Left forelimb (tissue), 1 donor: Measurements from ENCODE around the gene EMC8.
"Not testable (repeated sequence)": the region's sequence is repeated elsewhere in the genome, so short reads cannot be mapped to it uniquely, and the experiment has no call there.

Source experiments
- DNase-seq: peaks from one replicate; pipeline ENCODE4 v3.0.0-alpha.2; 2018; ENCODE audit warnings: low spot score

EMC8 gene

DNA sequence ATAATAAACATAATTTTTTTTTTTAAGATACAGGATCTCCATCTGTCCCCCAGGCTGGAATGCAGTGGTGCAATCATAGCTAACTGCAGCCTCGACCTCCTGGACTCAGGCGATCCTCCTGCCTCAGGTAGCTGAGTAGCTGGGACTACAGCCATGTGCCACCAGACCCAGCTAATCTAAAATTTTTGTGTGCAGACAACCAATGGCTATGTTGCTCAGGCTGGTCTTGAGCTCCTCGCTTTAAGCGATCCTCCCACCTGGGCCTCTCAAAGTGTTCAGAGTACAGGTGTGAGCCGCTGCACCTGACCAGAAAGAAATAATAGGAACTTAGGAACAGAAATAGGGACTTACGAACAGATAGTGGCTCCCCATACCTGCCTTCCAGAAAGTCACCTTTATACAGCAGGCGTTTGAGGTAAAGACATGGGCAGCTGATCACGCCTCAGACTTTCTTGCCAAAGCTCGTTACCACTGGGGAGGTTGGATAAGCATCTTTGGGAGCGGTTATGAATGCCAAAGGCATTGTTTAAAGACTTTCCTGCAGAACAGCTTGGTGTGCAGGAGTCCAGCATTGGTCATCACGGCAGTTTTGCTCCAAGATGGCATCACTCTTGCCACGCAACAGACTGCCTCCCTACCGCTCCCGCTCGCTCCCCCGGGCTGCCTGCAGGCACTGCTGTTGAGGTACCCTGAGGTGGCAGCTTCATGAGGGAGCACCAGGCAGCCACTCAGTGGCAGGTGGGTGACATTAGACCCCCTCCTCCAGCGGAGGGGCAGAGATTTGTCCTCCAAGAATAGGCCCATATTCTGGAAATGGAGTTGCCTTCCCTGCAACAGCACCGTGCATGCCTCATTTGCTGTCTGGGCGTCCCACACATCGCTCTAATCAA, 13.7 kb upstream of the EMC8 start:
- DNase-seq, result no peak

DNA sequence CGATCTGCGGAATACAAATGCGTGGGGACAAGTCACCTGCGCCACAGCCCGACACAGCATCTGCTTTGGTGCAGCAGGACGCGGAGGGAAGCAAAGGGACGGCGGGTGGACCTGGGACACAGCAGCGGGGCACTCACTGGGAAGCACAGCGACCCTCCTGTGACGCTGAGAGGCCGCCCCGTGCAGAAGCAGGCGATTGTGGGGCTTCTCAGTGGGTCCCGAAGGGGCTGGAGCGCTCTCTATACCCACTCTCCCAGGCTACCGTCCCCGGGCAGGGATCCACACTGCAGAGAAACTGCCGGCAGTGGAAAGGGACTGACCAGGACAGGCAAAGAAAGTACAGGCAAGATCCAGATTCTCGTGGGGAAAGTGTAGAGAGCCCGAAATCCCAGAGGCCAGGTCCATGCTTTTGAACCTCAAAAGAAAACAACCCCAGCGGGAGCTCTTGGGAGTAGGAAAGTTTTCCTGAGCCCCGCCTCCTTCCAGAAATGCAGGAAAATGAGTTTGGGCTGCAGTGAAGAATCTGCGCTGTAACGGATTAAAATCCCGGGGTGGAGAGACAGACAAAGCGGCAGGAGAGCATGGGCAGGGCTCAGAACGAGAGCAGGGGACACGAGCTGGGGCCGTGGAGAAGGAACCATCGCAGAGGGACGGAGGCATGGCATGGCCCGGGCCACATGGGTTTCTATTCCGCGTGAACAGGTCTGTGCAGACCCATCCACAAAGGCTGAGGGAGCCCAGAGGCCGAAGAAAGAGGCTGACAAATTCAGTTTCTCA, 12.9 kb upstream of the EMC8 start:
- DNase-seq, result no peak

DNA sequence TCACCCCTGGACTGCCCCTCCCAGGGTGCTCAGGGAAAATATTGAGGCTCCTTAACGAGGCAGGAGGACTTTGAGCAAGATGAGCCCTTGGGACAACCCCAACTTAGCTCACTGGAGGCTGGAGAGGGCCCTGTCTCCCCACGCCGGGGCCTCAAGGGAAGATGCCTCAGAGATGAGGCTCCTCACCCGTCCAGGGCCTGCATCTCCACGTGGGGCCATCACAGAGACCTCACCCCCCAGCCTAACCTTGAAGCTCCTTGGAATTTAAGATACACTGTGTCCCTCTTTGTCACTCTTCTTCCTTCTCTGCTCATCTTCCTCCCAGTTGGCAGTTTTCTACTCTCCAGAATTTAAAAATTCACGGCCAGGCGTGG, 11.4 kb upstream of the EMC8 start:
- DNase-seq, result no peak

DNA sequence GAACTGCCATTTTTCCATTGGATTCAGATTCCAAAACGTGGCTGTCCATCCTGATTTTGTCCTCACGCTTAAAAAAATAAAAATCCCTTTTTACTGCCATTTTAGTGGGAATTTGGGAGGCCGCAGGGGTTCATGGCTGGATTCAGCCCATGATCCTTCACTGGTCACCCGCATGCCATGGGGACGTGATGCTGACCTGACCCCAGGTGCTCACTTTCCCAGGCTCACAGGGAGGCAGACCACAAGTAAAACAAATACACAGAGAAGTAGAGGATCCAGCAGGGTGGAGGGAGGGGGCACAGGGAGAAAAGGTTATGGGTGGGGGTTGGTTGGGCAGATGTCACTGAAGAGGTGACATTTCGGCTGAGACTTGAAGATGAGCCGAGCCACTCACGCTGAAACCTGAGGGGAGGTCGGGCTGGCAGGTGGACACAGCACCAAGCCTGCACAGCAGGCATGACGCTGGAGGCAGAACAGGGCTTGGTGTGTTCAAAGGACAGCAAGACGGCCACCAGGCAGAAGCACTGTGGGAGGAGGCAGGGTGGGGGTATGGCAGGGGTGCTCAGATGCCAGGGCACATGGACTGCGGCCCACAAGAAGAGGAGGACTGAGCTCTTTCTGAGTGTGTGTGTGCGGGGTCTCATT, 10.9 kb upstream of the EMC8 start:
- DNase-seq, result no peak

DNA sequence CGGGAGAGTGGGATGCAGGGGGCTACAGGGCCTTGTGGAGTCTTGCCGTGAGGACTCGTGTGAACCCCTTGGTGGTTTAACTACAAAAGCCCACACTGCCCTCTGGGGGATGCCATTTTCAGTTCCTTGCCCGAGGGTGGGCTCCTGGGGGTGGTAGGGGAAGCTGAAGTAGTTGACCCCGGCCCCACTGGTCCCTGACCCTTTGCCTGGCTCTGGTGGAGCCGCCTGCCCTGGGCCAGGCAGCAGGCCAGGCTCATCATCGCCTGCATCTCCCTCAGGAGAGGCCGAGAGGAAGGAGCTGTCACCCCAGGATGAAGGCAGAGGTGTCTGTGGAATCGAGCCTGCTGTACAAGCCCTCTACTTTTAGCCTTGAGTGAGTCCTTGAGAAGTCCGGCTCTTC, 10.3 kb upstream of the EMC8 start:
- DNase-seq, result no peak

DNA sequence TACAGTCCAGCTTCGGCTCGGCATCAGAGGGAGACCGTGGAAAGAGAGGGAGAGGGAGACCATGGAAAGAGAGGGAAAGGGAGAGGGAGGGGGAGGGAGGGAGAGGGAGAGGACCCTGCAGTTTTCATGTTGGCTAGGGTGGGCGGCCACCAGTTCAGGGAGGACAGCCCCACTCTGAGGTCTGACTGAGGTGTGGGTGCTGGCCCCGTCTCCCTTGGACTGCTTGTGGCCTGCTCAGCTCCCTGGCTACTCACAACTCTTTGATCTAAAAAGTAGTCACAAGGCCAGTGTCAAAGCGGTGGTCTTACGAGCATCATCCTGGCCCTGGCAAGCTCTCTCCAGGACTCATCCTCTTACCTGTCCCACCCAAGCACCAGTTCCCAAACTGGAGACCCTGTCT, 9.6 kb upstream of the EMC8 start:
- DNase-seq, result no peak

DNA sequence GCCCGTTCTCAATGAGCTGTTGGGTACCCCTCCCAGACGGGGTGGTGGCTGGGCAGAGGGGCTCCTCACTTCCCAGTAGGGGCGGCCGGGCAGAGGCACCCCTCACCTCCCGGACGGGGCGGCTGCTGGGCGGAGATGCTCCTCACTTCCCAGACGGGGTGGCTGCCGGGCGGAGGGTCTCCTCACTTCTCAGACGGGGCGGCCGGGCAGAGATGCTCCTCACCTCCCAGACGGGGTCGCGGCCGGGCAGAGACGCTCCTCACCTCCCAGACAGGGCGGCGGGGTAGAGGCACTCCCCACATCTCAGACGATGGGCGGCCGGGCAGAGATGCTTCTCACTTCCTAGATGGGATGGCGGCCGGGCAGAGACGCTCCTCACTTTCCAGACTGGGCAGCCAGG, 8.8 kb upstream of the EMC8 start:
- DNase-seq, result not testable (repeated sequence)

DNA sequence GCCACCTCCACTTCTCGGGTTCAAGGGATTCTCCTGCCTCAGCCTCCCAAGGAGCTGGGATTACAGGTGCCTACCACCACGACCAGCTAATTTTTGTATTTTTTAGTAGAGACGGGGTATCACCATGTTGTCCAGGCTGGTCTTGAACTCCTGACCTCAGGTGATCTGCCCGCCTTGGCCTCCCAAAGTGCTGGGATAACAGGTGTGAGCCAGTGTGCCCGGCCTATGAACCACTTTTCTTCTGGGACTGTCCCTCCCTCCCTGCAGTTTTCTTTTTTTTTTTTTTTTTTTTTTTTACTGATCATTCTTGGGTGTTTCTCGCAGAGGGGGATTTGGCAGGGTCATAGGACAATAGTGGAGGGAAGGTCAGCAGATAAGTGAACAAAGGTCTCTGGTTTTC, 8.0 kb upstream of the EMC8 start:
- DNase-seq, result not testable (repeated sequence)

DNA sequence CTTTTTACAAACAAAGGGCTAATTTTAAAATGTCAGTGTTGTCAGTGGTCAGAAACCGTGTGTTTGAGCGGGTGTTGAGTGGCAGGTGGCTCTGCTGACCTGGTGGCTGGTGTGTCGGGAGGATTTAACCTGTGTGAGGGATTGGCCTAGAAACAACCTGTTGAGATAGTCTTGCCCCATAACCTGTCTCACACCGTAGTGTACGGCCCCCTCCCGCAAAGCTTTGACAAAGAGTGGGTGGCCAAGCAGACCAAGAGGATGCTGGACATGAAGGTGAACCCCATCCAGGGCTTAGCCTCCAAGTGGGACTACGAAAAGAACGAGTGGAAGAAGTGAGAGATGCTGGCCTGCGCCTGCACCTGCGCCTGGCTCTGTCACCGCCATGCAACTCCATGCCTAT, 7.2 kb upstream of the EMC8 start:
- no peak for DNase-seq

DNA sequence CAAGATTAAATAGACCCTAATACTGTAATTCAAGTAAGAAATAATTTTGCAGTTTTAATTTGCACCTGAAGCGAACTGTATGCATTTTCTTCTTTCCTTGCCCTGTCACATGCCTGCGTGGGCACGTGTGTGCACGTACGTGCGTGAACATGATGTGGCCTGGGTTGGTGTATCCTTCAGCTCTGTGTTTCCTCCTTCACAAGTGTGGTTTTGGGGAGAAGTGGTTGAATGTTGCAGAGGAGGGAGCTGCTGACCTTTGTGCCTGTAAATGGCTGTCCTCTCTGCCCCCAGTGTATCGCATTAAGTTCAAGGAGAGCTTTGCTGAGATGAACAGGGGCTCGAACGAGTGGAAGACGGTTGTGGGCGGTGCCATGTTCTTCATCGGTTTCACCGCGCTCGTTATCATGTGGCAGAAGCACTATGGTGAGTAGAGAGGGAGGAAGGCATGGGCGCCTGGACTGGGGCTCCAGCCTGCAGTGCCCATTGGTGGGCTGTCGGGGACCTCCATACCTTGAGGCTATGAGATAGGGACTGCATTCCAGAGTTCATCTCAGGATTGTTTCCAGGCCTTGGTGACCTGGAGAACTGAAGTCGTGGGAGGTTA, 6.2 kb upstream of the EMC8 start:
- no peak for DNase-seq

DNA sequence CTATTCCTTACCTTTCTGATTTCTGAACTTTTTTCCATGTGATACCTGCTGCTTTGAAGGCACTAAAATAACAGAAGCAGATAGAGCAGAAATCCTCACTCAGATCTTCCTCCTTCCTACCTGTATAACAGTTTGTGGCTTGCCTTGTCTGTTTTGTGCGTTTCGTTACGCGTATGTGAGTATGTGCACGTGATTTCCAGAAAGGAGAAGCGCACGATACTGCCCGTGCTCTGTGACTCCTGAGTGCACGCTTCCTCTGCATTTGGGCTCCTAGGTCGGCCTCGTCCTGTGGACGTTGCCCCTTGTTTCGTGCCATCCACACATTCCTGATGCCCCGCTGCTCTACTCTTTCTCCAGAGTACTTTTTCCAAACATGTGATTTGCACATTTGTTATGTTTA, 4.2 kb upstream of the EMC8 start:
- DNase-seq, result no peak

DNA sequence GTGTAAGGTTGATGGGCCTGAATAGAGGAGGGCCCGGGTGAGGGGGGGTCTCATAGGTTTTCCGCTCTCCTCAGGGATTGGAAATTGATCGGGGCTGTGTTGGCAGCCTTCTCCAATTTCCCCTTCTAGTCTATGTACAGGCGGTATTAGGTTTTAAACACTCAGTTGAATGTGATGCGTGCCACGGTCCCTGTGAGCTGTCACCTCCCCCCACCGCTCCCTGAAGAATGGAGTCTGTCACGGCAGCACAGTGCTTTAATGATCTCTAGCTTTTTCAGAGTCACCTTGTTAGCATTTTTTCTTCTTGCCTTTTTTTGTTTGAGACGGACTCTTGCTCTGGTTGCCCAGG, 951 bp upstream of the EMC8 start:
- DNase-seq, result no peak

DNA sequence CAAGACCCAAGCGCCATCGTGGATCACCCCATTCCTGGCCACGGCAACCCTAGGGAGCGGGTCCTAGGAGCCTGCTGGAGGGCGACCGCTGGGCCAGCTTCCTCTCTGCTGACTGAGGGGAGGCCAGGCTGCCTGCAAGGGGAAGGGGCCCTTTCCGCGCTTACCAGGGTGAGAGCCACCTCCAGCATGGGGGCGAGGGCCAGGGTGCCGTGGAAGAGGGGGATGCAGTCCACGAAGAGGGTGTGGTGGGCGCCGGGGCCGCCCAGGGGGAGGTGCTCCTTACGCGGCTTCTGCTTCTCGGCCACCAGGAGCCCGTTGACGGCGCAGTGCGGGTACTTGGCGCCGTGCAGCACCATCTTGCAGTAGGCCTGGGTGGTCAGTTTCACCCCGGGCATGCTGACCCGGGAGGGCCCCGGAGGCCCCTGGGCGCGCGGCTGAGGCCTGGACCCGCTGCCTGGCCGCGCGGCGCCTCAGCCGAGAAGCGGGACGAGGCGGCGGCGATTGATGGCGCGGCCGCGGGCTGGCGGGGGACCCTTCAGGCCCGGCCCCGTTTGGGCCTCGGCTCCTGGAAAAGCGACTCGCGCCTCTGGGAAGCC, 345 bp downstream of the EMC8 start:
- peak; percentile 70 for DNase-seq

DNA sequence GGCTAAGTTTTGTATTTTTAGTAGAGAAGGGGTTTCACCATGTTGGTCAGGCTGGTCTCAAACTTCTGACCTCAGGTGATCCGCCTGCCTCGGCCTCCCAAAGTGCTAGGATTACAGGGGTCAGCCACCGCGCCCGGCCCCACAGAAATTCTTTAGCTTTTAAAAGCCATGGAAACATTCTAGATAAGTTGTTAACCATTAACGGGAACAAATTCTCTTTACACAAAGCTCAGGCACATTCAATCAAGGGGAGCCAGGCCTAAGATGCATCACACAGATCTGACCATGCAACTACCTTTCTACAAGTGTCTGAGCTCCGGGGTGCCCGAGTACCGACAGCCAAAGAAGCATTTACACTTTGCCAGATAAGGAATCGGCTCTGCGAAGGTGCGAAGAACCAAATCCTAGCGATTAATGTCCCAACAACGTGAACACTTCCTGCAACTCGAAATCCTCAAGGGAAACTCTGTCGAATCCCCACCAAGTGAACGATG, 1.0 kb downstream of the EMC8 start:
- no peak for DNase-seq

DNA sequence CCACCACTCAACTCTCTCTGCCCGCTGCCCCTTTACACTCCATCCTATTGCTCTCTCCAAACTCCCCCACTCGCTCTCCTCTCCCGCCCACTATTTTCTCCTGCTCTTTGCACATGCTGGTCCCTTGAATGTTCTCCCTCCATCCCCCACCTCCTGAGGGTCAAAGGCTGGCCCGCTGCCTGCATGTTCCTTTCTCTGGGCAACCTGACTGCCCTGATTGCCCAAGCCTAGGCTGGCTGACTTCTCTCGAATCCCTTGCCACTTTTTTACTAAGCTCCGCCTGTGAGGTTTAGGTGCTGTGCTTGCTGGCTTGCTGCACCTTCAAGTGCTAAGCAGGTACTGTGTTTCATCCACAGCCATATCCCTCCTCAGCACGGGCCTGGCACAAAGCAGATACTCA, 2.7 kb downstream of the EMC8 start:
- no peak for DNase-seq

DNA sequence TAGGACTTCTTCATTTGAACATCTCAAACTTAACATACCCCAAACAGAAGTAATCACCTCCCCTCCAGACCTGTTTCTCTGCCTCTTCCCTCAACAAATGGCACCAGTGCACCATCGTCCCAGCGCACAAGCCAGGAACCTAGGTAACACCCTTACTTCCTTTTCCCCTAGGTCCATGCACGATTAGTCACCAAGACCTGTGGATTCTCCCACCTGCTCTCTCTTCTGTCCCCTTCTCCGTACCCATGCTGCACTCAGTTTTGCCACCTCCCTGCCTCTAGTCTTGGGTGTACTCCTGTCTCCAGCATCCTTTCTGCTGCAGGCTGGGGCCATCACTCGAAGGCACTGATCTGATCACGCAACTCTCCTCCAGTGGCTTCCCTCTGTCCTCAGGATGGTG, 3.2 kb downstream of the EMC8 start:
- no peak for DNase-seq

DNA sequence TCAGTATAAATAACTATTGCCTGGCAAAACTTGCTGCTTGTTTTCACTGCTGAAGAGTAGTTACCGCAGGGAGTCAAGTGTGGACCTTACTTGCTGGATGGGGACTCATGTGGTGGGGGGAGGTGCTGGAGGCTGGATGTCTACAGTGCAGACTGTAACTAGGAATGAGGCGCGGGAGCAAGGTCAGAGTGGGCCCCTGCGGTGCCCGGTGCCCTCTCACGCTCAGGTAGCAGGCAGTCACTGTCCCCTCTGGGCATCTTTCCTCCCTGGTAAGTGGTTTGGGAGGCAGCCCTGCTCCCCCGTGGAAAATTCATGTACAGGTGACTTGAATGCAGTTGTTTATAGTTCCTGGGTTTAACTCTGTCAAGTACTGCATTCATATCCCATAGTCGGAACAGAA, 4.6 kb downstream of the EMC8 start:
- no peak for DNase-seq

DNA sequence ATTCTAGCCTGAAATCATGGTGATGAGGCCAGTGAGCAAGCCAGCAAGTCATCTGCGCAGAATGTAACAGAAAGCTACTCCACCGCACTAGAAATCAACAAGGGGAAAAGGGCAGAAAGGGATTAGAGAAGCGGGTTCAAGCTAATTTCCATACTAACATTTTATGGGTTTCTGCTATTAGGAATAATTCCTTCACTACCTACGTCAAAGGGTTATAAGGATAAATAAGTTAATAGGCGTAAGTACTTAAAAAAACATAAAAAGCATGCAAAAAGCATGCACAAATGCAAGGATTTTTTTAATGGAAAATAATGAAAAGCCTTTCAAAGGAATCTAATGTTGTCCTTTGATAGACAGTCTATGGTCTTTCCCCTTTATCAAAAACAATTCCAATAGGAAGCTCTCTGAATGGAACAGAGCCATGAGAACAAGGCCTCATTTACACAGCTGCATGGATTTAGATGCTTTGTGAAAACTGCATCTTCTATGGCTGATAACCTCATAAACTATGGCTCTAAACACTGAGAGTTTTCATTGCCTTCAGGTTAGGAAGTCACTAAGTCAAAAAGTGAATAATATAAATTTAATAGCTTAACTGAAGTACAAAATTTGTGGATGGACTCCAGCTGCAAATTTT, 5.6 kb downstream of the EMC8 start:
- no peak for DNase-seq

DNA sequence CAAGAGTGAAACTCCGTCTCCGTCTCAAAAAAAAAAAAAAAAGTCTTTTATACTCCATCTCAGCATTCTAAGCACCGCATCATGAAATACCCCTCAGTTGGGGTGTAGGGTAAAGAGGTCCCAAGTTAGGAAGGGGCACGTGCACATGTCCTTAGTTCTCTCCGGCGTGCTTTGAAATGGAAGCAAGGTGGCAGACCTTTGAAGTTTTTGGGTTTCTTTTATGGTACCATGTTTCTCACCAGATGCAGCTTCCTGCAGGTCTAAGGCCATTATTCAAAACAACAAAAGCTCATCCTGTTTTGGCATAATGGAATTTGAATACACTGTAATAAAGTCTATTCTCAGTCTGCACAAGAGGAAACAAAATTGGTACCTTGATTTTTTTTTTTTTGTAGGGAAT, 9.6 kb downstream of the EMC8 start:
- DNase-seq, result no peak

DNA sequence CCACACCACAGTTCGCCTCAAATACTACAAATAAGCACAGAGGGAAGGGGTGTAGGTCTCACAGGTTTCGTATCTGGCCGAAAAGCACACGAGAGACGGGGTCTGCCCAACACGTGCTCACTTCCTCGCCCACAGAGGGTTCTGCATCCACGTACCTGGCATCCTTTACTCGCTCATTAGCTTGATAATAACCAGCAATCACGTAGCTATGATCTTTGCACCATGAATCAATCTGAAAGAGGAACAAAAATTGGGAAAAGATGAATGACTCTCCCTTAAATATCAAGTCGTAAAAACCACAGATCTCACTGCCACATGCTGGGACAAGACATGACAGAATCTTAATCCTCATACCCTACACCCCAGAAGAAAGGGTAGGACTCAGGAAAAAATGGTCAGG, 10.5 kb downstream of the EMC8 start:
- DNase-seq, result no peak

DNA sequence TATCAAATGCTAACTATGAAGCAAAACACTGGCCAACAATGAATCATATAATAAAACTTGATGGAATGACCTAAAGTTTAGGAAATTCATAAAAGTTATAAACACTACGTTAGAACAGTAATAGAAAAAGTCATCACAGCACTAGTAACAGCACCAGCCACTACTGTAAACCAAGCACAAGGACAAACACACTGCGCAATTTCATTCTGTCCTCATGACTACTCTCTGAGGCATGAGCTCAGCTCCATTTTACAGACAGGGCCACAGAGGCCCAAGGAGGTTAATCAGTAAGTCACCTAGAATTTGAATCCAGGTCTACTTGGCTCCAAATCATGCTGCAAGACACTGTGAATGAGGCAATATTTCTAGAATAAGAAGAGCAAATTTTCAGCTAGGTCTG, 13.4 kb downstream of the EMC8 start:
- no peak for DNase-seq

DNA sequence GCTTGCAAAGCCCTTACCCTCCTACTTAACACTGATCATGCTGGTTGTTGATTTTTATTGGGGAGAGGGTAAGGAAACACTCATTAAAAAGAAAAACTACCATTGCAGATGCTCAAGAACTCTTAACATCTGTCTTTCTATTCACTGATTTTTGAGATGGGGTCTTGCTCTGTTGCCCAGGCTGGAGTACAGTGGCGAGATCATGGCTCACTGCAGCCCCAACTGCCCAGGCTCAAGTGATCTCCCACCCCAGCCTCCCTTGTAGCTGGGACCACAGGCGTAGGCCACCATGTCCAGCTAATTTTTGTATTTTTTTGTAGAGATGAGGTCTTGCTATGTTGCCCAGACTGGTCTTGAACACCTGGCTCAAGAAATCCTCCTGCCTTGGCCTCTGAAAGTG, 14.5 kb downstream of the EMC8 start:
- no peak for DNase-seq
